Measurements from ENCODE around the gene PHLDA3.
"Not testable (repeated sequence)": the region's sequence is repeated elsewhere in the genome, so short reads cannot be mapped to it uniquely, and the experiment has no call there.

PHLDA3 gene

DNA sequence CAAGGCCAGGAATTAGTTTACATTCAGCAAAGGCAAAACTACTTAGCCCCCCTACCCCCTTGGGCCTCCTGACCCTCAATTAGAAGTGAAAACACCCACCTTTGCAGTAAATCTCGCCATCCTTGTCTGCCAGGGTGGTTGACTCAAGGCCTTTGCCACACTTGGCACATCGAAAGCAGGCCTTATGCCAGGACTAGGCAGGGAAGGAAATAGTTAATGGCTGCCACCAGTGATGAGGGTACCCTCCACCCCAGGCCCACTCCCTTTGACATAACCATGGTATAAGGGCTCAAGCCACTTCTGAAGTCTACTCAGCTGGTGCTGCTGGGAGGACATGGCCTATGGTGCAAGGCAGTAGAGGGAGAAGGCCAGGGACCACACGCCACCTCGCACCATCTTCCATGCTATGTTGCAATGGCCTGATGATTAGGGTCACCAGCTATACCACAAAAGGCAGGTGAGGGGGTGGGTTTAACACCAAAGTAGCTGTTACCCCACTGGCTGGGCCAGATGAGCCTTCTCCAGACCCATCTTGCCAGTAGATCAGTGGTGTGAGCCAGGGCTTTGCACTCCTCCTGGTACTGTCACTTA, 16.3 kb upstream of the PHLDA3 start:
- DNase-seq: no peak

DNA sequence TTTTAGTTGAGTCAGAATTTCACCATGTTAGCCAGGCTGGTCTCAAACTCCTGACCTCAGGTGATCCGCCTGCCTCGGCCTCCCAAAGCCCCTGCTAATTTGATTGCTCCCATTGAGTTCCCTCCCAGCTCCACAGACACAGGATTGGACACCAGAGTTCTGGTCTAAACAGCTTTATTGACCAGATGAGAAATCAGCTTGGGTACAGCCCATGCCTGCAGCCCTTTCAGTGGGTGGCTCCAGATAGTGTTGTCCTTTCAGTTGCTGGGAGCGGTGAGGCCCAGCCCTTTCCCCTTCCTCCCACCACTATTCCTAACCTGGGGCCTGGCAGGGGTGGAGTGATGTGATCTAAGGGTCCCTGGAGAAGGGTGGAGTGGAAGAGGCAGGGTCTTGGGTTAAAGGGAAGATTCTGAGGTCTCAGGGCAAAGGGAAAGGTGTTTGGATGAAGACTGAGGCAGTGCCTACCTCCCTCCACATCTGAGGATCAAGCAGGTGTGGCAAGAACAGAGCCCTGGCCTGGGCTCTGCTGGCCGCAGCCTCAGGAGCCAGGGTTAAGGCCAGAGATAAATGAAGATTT, 14.5 kb upstream of the PHLDA3 start:
- no peak for DNase-seq

DNA sequence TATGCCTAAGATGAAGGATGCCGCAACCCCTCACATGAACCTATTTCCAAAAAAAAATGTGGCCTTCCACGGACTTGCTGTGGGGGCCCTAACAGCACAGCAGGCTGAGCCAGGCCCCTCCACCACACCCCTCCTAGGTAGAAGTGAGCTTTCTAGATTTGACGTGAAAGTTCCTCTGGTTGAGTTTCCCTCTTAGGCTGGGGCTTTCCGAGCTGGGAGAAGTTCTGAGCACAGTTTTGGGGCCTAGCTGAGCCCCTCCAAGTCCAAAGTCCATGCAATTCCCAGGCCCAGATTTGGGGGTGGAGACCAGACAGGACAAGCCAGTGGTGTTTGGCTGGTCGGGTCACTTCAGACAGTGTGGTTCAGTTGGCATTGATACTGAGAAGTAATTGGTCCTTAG, 13.8 kb upstream of the PHLDA3 start:
- DNase-seq: no peak

DNA sequence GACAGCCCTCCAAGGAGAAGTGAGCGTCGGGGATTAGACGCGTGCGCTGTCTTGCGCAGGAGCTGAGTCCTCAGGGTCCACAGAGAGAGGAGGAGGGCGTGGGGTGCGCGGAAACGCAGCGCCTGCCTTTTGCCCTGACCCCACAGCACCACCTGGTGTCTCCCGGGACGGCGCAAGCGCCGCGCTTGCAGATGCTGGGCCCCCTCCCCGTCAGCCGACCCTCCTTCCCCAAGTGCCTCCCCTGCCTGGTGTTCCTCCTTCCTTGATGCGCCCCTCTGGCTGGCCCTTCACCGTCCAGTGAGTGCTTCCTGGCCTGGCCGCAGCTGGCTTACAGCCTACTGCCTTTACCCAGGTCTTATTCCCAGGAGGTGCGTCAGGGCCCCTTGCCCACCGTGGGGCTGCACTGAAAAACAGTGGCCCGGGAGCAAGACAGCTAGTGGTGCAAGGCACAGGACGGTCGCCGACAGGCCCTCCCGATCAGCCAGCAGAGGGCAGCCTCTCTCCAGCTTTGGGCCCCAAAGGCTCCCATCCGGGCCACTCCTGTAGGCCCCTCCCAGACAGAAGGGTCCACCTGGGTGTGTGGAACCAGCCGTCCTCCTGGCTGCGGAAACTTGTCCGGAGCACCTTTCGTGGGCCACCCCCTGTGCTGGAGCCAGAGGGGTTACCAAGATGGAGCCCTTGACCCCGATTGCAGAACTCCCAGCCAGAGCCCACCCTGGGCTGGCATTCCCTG, 12.9 kb upstream of the PHLDA3 start:
- DNase-seq: peak; percentile 81

DNA sequence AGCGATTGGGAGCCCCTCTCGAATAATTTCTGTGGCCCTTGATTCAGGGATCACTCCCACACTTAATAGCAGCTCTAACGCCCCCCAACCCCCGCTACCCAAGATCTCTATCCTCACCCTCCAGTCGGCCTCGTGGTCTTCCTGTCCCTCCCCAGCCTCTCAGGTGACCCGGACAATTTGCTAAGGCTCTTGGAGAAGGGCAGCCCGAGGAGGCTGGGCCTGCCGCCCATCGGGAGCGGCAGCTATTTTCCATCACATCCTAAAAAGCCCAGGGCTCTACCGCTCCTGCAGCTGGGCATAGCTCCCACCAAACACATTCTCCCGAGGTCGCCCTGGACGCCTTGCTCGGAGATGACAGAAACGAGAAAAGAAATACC, 12.0 kb upstream of the PHLDA3 start:
- DNase-seq: no peak

DNA sequence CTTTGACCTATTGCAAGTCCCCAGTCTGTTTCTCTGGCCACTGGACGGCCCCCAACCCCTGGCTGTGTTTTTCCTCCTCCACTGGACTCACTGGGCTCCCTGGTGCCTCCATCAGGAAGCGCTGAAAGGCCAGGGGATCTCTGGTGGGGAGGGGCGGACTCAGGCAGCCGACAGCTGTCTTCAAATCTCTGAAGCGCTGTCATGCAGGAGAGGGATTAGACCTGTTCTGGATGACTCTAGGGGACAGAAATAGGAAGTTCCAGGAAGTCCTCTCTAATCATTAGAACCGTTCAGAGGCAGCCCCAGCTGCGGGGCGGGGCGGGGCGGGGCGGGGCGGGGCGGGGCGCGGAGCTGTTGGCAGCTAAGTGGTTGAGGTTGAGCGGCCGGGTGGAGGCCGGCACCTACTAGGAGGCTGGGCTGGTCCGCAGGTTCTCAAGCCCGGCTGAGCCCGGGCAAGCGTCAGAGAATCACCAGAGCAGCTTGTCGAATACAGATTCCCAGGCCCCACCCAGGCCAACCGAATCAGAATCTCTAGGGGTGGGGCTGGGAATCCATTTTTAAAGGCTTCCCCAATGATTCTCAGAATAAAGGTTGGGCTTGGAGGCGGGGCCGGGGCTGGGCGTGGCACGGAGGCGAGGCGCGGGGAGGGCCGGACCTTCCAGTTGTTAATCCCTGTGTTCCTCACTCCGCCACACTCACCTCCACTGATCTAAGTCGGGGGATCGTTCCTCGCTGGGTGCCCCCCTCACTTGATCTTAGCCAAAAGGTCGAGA, 11.4 kb upstream of the PHLDA3 start:
- peak; percentile 62 for DNase-seq

DNA sequence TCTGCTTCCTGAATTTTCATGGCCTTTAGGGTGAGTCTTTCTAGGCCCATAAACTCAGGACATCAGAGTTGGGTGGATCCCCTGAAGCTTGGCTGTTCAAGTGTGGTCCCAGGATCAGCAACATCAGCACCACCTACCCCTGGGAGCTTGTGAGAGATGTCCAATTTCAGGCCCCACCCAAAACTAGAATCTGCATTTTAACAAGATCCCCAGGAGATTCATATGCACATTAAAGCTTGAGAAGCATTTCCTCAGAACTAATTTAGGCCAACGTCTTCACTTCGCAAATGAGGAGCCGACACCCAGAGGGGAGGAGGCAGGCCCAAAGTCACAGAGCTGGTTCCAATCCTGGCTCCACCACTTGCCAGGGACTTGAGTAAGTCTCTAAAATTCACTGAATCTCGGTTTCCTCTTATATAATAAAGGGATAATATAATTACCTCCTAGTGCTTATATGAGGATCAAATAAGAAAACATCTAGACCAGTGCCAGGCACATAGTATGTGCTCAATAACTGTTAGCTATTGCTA, 10.3 kb upstream of the PHLDA3 start:
- no peak for DNase-seq

DNA sequence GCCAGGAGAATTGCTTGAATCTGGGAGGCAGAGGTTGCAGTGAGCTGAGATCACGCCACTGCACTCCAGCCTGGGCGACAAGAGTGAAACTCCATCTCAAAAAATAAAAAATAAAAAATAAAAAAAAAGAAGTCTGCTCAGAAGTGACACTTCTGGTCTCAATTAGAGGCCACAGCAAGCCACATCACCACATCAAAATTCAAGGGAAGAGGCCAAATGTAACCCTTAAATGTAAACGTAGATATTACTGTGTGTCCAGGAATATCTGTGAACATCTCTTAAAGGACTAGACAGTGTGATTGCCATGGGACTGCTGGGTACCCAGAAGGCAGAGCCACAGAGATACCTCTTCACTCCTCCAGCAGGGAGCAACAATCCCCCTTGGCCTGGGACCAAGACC, 9.7 kb upstream of the PHLDA3 start:
- DNase-seq: not testable (repeated sequence)

DNA sequence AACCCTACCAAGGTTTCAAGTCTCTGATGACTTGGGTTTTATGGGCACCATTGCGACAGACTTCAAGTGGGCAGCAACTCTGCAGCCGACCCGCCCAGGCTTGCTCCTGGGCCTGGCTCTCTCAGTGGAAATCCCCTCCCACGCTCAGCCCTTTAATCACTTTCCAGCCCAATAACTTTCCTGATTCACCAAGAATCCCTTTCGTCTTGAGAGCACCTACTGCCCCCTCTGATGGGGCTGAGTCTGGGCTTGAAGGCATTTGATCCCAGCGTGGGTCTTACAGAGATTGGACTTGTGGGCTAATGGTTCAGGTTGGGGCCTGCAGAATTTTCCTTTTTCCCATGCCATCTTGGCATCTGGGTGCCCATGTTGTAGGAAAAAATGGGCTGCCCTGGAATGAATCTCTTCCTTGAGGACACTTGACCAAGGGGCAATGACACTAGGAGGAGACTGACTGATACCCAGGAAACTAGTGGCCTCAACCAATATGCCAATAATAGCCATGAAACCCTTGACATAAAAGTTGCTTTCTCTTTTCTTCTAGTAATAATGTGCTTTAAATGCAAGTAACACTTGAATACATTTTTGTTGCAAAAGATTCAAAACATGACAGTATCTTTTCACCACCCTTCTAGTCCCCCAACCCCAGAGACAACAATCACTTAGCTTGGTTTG, 7.8 kb upstream of the PHLDA3 start:
- DNase-seq: no peak

DNA sequence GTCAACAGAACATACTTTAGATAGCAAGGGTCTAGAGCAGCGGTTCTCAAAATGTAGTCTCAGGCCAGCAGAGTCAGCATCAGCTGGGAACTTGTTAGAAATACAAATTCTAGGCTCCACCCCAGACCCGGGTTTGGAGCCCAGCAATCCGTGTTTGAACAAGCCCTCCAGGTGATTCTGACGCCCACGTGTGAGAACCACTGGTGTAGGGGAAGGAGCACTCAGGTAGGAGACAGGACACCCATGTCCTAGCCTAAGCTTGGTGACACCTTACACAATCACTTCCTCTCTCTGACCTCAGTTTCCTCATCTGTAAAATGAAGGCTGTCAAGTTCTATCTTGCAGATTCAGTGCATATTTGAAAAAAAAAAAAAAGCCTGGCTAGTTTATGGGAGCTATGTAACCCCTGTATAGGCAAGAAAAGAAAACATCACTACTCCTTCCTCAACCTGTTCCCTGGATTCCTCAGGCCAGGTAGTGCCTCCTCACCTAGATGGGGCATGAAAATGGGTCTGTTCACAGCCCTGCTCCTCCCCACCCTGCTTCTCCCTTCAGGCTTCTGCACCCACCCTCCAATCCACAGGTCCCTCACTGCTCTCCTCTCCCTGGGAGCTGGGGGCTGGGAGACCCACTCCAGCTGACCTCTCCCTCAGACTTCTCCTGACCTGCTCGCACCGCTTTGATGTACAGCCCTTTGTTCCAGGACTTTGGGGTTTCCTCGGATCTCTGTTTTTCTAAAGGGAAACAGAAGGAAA, 7.1 kb upstream of the PHLDA3 start:
- no peak for DNase-seq

DNA sequence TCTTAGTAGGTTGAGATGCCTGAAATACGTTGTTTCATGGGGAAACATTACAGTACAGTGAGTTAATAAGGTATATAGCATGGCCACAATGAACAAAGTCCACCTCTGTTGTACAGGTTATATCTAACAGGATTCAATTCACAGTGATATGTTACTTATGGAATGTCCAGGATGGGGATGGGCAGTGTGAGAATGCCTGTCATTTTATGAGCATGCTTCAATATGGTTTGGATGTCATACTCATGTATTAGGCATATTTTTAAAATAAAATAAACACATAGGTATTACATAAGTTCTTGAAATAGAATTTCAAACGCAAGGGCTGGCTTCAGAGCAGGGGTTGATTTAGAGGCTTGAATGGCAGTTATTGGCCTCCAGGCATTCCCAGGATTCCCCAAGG, 6.1 kb upstream of the PHLDA3 start:
- no peak for DNase-seq

DNA sequence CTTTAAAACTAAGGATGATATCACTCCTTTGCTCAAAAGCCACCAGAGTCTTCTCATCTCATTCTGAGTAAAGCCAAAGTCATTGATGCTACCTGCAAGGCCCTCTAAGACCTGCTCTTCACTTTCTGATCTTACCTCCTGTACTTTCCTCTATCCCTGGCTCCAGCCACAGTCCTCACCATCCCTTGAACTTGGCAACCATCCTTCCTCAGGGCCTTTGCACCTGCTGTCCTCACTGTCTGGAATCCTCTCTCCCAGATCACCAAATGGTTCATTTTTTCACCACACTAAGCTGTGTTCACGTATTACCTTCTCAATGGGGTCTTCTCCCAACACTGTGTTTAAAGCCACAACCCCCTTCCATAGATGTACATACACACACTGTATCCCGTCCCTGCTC, 4.3 kb upstream of the PHLDA3 start:
- DNase-seq: no peak

DNA sequence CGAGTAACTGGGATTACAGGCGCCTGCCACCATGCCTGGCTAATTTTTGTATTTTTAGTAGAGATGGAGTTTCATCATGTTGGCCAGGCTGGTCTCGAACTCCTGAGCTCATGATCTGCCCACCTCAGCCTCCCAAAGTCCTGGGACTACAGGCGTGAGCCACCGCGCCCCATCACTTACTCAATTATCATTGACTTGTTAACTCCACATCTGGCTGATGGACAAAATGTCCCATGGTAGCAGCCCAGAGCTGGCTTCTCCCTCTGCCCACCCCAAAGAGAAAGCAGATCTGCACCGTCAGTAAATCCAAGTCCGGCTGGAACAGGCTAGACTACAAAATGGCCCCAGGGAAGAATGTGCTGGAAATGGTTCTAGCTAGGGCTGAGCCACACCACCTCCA, 3.3 kb upstream of the PHLDA3 start:
- not testable (repeated sequence) for DNase-seq

DNA sequence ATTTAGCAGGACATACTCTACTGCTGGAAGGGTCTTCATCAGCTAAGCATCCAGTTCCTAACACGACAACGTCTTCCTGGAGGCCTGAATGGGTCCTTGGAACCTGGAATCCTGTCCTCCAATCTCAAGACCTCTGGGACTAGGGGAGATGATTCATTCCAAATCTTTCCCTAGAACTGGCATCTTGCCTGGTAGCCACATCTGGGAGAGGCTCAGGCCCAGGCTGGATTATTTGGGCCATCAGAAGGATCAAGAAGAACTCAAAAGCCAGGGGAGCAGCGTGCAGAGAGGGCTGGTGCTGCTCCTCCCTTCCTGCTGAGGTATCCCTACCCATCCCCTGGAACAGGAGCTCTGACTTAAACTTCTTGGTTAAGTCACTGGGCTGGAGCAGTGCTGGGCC, 2.8 kb upstream of the PHLDA3 start:
- no peak for DNase-seq

DNA sequence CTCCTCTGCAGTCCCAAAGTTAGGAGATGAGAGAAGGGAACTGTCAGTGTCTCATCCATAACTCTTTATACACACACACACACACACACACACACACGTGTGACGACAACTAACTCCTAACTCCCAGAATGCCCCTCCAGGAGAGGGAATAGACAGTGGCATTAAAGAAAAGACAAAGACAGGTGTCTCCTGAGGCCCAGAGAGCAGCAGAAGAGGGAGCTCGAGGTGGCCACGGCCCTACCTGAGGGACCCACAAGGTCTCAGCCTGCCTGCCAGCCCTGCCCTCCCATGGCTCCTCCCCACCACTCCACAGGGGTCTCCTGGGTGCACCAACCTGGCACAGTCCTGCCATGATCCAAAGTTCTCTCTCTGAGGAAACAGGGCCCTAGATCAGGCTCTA, 1.6 kb upstream of the PHLDA3 start:
- DNase-seq: no peak

DNA sequence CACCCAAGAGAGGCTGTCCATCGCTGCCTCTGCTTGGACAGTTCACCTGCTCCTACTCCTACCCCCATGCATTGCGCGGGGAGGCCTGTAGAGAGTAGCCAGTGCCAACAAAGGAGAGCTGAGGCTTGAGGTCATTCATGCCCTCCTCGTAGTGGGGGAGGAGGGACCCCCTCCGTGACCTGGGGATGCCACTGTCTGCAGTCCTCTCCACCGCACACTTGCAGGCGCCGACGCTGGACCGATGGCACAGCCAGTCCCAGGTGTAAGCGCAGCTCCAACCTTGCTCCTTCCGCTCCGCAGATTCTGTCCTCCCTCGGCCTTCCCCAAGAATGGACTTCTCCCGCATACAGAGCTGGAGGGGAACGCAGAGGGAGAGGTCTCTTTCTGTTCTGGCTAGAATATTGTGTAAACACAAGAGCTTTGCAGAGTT, 672 bp upstream of the PHLDA3 start:
- DNase-seq: no peak

DNA sequence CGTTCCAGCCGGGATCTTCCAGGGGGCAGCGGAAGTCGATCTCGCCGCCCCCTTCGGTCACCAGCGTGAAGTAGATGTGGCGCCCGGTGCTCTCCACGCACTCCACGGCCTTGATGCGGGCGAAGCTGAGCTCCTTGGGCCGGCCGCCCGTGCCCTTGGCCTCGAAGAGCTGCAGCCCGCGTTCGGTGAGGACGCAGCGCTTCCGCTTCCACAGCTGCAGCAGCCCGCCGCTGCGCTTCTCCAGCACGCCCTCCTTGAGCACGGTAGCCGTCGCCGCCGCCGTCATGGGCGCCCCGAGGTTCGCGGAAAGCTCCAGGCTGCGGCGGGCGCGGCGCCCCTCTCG, 516 bp downstream of the PHLDA3 start:
- no peak for DNase-seq

DNA sequence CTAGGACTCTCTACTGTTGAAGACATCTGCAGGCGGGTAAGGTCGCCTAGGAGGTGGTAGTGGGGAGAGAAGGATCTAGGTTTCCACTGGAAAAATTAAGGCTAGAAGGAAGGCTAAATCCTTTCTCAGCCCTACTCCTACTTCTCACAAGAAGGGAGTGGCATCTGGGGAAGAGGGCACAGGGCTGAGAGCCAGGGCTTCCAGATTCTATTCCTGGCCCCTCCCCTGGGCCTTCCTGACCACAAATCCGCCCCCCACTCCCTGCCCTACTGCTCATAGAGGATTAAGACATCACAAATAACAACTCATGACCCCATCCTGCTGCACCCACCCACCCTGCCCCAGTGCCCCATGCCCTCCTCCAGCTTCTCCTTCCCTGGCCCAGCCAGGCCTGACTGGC, 2.5 kb downstream of the PHLDA3 start:
- DNase-seq: no peak

DNA sequence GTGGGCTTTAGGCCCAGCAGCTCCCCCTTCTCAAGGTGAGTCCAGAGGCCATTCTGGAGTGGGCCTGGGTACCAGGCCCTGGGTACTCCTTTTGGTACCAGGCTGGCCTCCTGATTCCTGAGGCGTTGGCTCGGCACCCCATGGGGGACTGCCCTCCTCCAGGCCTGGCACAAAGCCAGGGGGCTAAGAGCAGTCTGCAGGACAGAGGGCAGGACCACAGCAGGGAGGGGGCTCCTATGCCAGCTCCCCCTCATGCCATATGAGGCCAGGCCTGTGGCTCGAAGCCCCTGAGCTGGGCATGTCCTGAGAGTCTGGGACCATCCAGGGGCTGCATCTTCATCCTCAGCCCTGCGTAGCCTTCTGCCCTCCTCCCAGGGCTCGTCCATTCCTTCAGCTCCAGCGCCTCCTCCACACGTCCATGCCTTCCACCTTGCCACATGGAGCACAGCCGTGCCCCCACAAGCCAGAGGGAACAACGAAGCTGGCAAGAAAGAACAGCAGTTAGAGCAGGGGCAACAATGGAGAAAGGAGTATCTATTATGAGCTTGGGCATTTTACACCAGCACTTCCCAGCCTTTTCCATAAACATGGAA, 3.2 kb downstream of the PHLDA3 start:
- DNase-seq: no peak

DNA sequence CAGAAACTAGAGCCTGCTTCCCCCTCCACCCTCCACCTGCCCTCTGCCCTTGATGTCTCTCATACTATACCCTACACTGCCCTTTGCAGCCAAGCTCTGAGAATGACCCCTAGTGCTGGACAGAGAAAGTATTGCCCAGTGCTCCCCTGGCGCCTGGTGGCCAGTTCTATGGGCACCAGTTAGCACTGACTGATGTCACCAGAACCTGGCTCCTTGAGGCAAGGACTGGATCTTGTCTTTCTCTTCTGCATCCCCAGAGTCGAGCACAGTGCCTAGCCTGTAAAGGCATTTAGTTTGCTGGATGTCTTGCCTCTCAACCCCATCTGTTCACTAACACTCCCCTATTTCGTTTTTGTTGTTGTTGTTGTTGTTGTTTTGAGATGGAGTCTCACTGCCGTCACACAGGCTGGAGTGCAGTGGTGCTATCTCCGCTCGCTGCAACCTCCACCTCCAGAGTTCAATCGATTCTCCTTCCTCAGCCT, 5.9 kb downstream of the PHLDA3 start:
- DNase-seq: no peak

DNA sequence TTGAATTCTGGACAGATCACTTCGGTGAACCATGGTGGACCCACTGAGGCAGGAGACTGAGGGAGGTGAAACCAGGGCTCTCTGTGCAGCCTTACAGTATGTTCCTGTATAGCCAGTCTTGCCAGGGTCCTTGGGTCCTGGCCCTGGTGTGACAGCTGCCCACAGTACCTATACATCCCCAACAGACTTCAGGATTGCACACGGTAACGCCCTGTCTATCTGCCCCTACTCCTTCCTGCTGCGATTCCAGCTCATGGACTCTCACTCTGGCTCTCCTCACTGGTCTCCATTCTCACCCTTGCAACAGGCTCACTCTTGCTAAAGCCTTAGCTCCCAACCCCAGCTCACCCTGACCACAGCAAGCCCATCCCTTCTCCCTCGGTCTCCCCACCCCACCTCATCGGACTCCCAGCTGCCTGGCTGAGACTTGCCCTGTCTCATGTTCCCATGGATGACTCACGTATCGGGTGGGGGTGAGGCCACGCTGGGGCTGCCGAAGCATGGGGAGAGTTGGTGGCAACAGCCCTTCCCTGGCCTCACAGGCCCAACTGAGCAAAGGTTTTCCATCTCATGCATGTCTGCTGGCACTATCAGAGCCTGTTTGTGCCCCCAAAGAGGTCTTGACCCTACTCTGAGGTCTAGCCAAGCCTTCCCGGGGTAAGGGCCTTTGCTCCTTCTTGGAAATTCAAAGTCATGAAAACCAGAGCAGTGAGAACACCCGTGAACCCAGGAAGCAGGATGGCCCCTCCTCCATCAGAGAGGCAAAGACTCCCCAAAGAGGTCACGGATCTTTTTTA, 7.1 kb downstream of the PHLDA3 start:
- DNase-seq: no peak
